Naive thymus-derived CD8-positive, alpha-beta T cell (primary cell): ENCODE measurements around the gene PIWIL1. TPM values are rescaled to one million over a fixed set of nuclear protein-coding genes. Genes with fewer than 3 reads are reported as not detected.

Experiments used
- ATAC-seq, 2 donors: fragments of 150-1000 bp; cut with Tn5 transposase in 1 of 2; sonication (Bioruptor Pico), chemical (Tn5 transposase) in 1 of 2; 1 replicate in 1 of 2; 2 replicates in 1 of 2; pipeline ENCODE4 v1.10.0; 2021; ENCODE audit warnings: mild to moderate bottlenecking in 2 of 2, moderate library complexity in 2 of 2
- POLR2A ChIA-PET: fragments of 350-600 bp; sonication (Branson Sonifier 250); formaldehyde crosslinking; loops from one replicate; lab custom pipeline; 2021; ENCODE audit warnings: antibody characterized with exemption; lab: Charles Lee
- DNase-seq, 10 donors: peaks; one replicate each; pipeline versions ENCODE4 v3.0.0 to v3.0.0-alpha.2; 2020 to 2022
- H3K27ac Mint-ChIP-seq, 10 donors: one replicate each; pipeline ENCODE4 v1.8.0; 2020 to 2022; ENCODE audit warnings: mild to moderate bottlenecking in 10 of 10, mixed read lengths in 10 of 10, moderate library complexity in 4 of 10, inconsistent platforms in 1 of 10
- H3K27me3 Mint-ChIP-seq, 5 donors: one replicate each; pipeline ENCODE4 v1.8.0; 2021 to 2022; ENCODE audit warnings: mixed read lengths in 5 of 5
- H3K36me3 Mint-ChIP-seq, 3 donors: one replicate each; pipeline ENCODE4 v1.8.0; 2020 to 2022; ENCODE audit warnings: mixed read lengths in 3 of 3, mild to moderate bottlenecking in 2 of 3, inconsistent platforms in 1 of 3
- H3K4me1 Mint-ChIP-seq, 4 donors: one replicate each; pipeline ENCODE4 v1.8.0; 2021 to 2022; ENCODE audit warnings: mixed read lengths in 4 of 4
- H3K4me3 Mint-ChIP-seq, 10 donors: one replicate each; pipeline ENCODE4 v1.8.0; 2020 to 2022; ENCODE audit warnings: mild to moderate bottlenecking in 10 of 10, mixed read lengths in 10 of 10, moderate library complexity in 6 of 10, inconsistent platforms in 1 of 10
- H3K9me3 Mint-ChIP-seq, 9 donors: one replicate each; pipeline ENCODE4 v1.8.0; 2020 to 2022; ENCODE audit warnings: mixed read lengths in 9 of 9, mild to moderate bottlenecking in 3 of 9, inconsistent platforms in 1 of 9, moderate library complexity in 1 of 9
- polyA plus RNA-seq, 3 donors: library from polyadenylated mRNA; unstranded; fragments of 300-500 nt; fragmentation: Illumina TruSeq; gene quantifications; one replicate each; pipeline ENCODE4 v1.2.3, GENCODE V29; 2021
- total RNA-seq, 8 experiments: library from RNA in 2 of 8; stranded (reverse) in 2 of 8; gene quantifications; one replicate each; pipeline ENCODE4 v1.2.3 and lab custom pipeline; 2021 to 2026

The PIWIL1 gene
- total RNA-seq = not detected
- not detected for polyA plus RNA-seq
- 0 reads per million in 6 experiments for total RNA-seq (lab: John Stamatoyannopoulos, UW)

- ATAC-seq (no peak), DNase-seq (no peak)
- H3K4me3 Mint-ChIP-seq = no peak within 1 kb of the TSS
- H3K36me3 Mint-ChIP-seq = no peaks in the 10 kb centered on the region
- peaks cover 0 to 2% (median 0%) of the 10 kb centered on the region in 9 donors for H3K9me3 Mint-ChIP-seq
- no peak within 1 kb of the TSS for H3K27ac Mint-ChIP-seq
- H3K27me3 Mint-ChIP-seq = peaks cover 17 to 67% (median 40%) of the 10 kb centered on the region in 5 donors
- H3K4me1 Mint-ChIP-seq = peaks cover 0 to 10% (median 2%) of the 10 kb centered on the region in 4 donors
- POLR2A ChIA-PET = no interaction called here
Measured at GRCh38 chr12:130337488-130338303, at the start of gene PIWIL1. Gene PIWIL1 (plus strand): TSS chr12:130337887. CDS start chr12:130342592, 4,705 bp downstream.

- Mint-ChIP-seq H3K27ac (no peak overlapping the region), H3K27me3 (peaks cover 2 to 61% (median 10%) of the 10 kb centered on the region in 5 donors), H3K4me1 (no peaks in the 10 kb centered on the region), H3K4me3 (no peak overlapping the region), H3K9me3 (peaks cover 6 to 46% (median 12%) of the 10 kb centered on the region in 9 donors), H3K36me3 (peaks cover 0 to 14% (median 0%) of the 10 kb centered on the region in 3 donors)
- POLR2A ChIA-PET = no interaction called here
- ATAC-seq = no peak
- DNase-seq = no peak
Measured at GRCh38 chr12:130288206-130288605, 49.5 kb upstream of the PIWIL1 start.

- Mint-ChIP-seq H3K36me3 (peaks cover 0 to 11% (median 0%) of the 10 kb centered on the region in 3 donors), H3K9me3 (peaks cover 6 to 51% (median 12%) of the 10 kb centered on the region in 9 donors), H3K27me3 (peaks cover 2 to 65% (median 10%) of the 10 kb centered on the region in 5 donors), H3K4me1 (no peaks in the 10 kb centered on the region), H3K27ac (no peak overlapping the region), H3K4me3 (no peak overlapping the region)
- POLR2A ChIA-PET = no interaction called here
- DNase-seq = no peak
- ATAC-seq = no peak
Measured at GRCh38 chr12:130288691-130289090, 49.0 kb upstream of the PIWIL1 start.

GRCh38 chr12:130290114-130290513, 47.6 kb upstream of the PIWIL1 start:
- no peak overlapping the region for H3K27ac Mint-ChIP-seq
- DNase-seq = no peak
- H3K9me3 Mint-ChIP-seq = peaks cover 6 to 41% (median 13%) of the 10 kb centered on the region in 9 donors
- no peak for ATAC-seq
- H3K36me3 Mint-ChIP-seq = peaks cover 0 to 10% (median 0%) of the 10 kb centered on the region in 3 donors
- no peak overlapping the region for H3K4me3 Mint-ChIP-seq
- POLR2A ChIA-PET = no interaction called here
- peaks cover 2 to 57% (median 10%) of the 10 kb centered on the region in 5 donors for H3K27me3 Mint-ChIP-seq
- no peaks in the 10 kb centered on the region for H3K4me1 Mint-ChIP-seq

- H3K27ac Mint-ChIP-seq = no peak overlapping the region
- no peak for ATAC-seq
- H3K9me3 Mint-ChIP-seq = peaks cover 0 to 18% (median 3%) of the 10 kb centered on the region in 9 donors
- H3K36me3 Mint-ChIP-seq = no peaks in the 10 kb centered on the region
- POLR2A ChIA-PET = no interaction called here
- peaks cover 0 to 5% (median 0%) of the 10 kb centered on the region in 4 donors for H3K4me1 Mint-ChIP-seq
- no peak overlapping the region for H3K4me3 Mint-ChIP-seq
- DNase-seq = no peak
- H3K27me3 Mint-ChIP-seq = peaks cover 4 to 26% (median 13%) of the 10 kb centered on the region in 5 donors
Measured at GRCh38 chr12:130298322-130299021, 39.2 kb upstream of the PIWIL1 start.

- Mint-ChIP-seq H3K27me3 (peaks cover 4 to 30% (median 13%) of the 10 kb centered on the region in 5 donors), H3K4me3 (no peak overlapping the region), H3K36me3 (no peaks in the 10 kb centered on the region), H3K27ac (no peak overlapping the region), H3K9me3 (peaks cover 0 to 18% (median 3%) of the 10 kb centered on the region in 9 donors), H3K4me1 (peaks cover 0 to 5% (median 0%) of the 10 kb centered on the region in 4 donors)
- DNase-seq = no peak
- ATAC-seq = no peak
- POLR2A ChIA-PET = no interaction called here
Measured at GRCh38 chr12:130299574-130299973, 38.1 kb upstream of the PIWIL1 start.

- no peak for DNase-seq
- Mint-ChIP-seq H3K36me3 (no peaks in the 10 kb centered on the region), H3K4me3 (no peak overlapping the region), H3K27ac (no peak overlapping the region), H3K4me1 (peaks cover 0 to 5% (median 0%) of the 10 kb centered on the region in 4 donors), H3K9me3 (peaks cover 0 to 15% (median 3%) of the 10 kb centered on the region in 9 donors), H3K27me3 (peaks cover 4 to 30% (median 13%) of the 10 kb centered on the region in 5 donors)
- POLR2A ChIA-PET = no interaction called here
- ATAC-seq = no peak
Measured at GRCh38 chr12:130300090-130300489, 37.6 kb upstream of the PIWIL1 start.

GRCh38 chr12:130300737-130301535, 36.8 kb upstream of the PIWIL1 start:
- POLR2A ChIA-PET = no interaction called here
- H3K27ac Mint-ChIP-seq = no peak overlapping the region
- peaks cover 0 to 9% (median 2%) of the 10 kb centered on the region in 9 donors for H3K9me3 Mint-ChIP-seq
- peaks cover 4 to 30% (median 13%) of the 10 kb centered on the region in 5 donors for H3K27me3 Mint-ChIP-seq
- no peak for DNase-seq
- ATAC-seq = no peak
- no peak overlapping the region for H3K4me3 Mint-ChIP-seq
- peaks cover 0 to 5% (median 0%) of the 10 kb centered on the region in 4 donors for H3K4me1 Mint-ChIP-seq
- no peaks in the 10 kb centered on the region for H3K36me3 Mint-ChIP-seq

GRCh38 chr12:130301559-130301958, 36.1 kb upstream of the PIWIL1 start:
- H3K9me3 Mint-ChIP-seq = peaks cover 0 to 9% (median 2%) of the 10 kb centered on the region in 9 donors
- no peaks in the 10 kb centered on the region for H3K36me3 Mint-ChIP-seq
- H3K4me3 Mint-ChIP-seq = no peak overlapping the region
- DNase-seq (no peak), ATAC-seq (no peak)
- POLR2A ChIA-PET = no interaction called here
- H3K4me1 Mint-ChIP-seq = peaks cover 0 to 5% (median 0%) of the 10 kb centered on the region in 4 donors
- H3K27ac Mint-ChIP-seq = no peak overlapping the region
- peaks cover 4 to 30% (median 13%) of the 10 kb centered on the region in 5 donors for H3K27me3 Mint-ChIP-seq

GRCh38 chr12:130303781-130304180, 33.9 kb upstream of the PIWIL1 start:
- Mint-ChIP-seq H3K27ac (no peak overlapping the region), H3K27me3 (peaks cover 4 to 43% (median 13%) of the 10 kb centered on the region in 5 donors), H3K4me1 (peaks cover 0 to 5% (median 0%) of the 10 kb centered on the region in 4 donors), H3K9me3 (peaks cover 0 to 12% (median 0%) of the 10 kb centered on the region in 9 donors), H3K4me3 (no peak overlapping the region), H3K36me3 (no peaks in the 10 kb centered on the region)
- DNase-seq = no peak
- ATAC-seq = no peak
- POLR2A ChIA-PET = no interaction called here

- Mint-ChIP-seq H3K36me3 (no peaks in the 10 kb centered on the region), H3K4me3 (no peak overlapping the region), H3K27ac (no peak overlapping the region), H3K4me1 (no peaks in the 10 kb centered on the region), H3K9me3 (peaks cover 0 to 4% (median 0%) of the 10 kb centered on the region in 9 donors), H3K27me3 (peaks cover 0 to 57% (median 13%) of the 10 kb centered on the region in 5 donors)
- POLR2A ChIA-PET = no interaction called here
- ATAC-seq (no peak), DNase-seq (no peak)
Measured at GRCh38 chr12:130307859-130308258, 29.8 kb upstream of the PIWIL1 start.

- Mint-ChIP-seq H3K36me3 (no peaks in the 10 kb centered on the region), H3K9me3 (peaks cover 0 to 4% (median 0%) of the 10 kb centered on the region in 9 donors), H3K4me3 (no peak overlapping the region), H3K27ac (no peak overlapping the region), H3K27me3 (peaks cover 0 to 55% (median 11%) of the 10 kb centered on the region in 5 donors), H3K4me1 (no peaks in the 10 kb centered on the region)
- POLR2A ChIA-PET = no interaction called here
- DNase-seq (no peak), ATAC-seq (no peak)
Measured at GRCh38 chr12:130308393-130308792, 29.3 kb upstream of the PIWIL1 start.
